GM13977 (cell line): Measurements from ENCODE around the gene C1QTNF5.

Experiments used
- DNase-seq: peaks from one replicate; pipeline ENCODE4 v3.0.0; 2012; ENCODE audit warnings: low spot score
- CTCF ChIP-seq: IDR thresholded peaks from 2 replicates; pipeline ENCODE4 v1.5.1; 2012; ENCODE audit warnings: mild to moderate bottlenecking, control low read depth; ENCODE audit not compliant: insufficient read depth; ENCODE audit errors: extremely low read depth, missing control alignments
- in situ Hi-C: fragments of 300-500 bp; cut with MboI; formaldehyde crosslinking; loops from one replicate; pipeline ENCODE4 v1.12.0; 2022; ENCODE audit warnings: low sequenced_read_pairs, low pct_unique_long_range_greater_than_20kb, mixed read lengths, inconsistent platforms; ENCODE audit not compliant: unreplicated experiment

C1QTNF5 gene

GRCh38 chr11:119342362-119343130, 1.9 kb upstream of the C1QTNF5 start:
- in situ Hi-C loops = no loop called here
- no peak for TF ChIP-seq CTCF
- DNase-seq = no peak

- in situ Hi-C loops = no loop called here
- DNase-seq = no peak
- no peak for TF ChIP-seq CTCF
Measured at GRCh38 chr11:119342023-119342300, 1.3 kb upstream of the C1QTNF5 start.

- no peak for TF ChIP-seq CTCF
- in situ Hi-C loops = no loop called here
- no peak for DNase-seq
Measured at GRCh38 chr11:119341222-119342022, 739 bp upstream of the C1QTNF5 start.

- peak; percentile 86 for DNase-seq
- in situ Hi-C loops = no loop called here
- TF ChIP-seq CTCF = peak; percentile 81
Measured at GRCh38 chr11:119339589-119340334, 921 bp downstream of the C1QTNF5 start.

- in situ Hi-C loops = no loop called here
- TF ChIP-seq CTCF = no peak
- DNase-seq = no peak
Measured at GRCh38 chr11:119338965-119339588, 1.6 kb downstream of the C1QTNF5 start.

- DNase-seq = peak; percentile 89
- TF ChIP-seq CTCF = peak; percentile 77
- in situ Hi-C loops = no loop called here
Measured at GRCh38 chr11:119338318-119338890, 2.3 kb downstream of the C1QTNF5 start.
